GM19328 (cell line): ENCODE data around the gene TOMM40.
"Not testable (repeated sequence)": the region's sequence is repeated elsewhere in the genome, so short reads cannot be mapped to it uniquely, and the experiment has no call there.

Experiments used
- ATAC-seq: cut with Tn5 transposase; IDR thresholded peaks from one replicate; pipeline ENCODE4 v1.9.1; 2021; ENCODE audit warnings: mild to moderate bottlenecking, moderate library complexity; ENCODE audit not compliant: unreplicated experiment

The TOMM40 gene

DNA sequence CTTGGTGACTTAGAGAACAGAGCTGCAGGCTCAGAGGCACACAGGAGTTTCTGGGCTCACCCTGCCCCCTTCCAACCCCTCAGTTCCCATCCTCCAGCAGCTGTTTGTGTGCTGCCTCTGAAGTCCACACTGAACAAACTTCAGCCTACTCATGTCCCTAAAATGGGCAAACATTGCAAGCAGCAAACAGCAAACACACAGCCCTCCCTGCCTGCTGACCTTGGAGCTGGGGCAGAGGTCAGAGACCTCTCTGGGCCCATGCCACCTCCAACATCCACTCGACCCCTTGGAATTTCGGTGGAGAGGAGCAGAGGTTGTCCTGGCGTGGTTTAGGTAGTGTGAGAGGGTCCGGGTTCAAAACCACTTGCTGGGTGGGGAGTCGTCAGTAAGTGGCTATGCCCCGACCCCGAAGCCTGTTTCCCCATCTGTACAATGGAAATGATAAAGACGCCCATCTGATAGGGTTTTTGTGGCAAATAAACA lies 33.2 kb downstream of the TOMM40 start:
- ATAC-seq, result no peak

DNA sequence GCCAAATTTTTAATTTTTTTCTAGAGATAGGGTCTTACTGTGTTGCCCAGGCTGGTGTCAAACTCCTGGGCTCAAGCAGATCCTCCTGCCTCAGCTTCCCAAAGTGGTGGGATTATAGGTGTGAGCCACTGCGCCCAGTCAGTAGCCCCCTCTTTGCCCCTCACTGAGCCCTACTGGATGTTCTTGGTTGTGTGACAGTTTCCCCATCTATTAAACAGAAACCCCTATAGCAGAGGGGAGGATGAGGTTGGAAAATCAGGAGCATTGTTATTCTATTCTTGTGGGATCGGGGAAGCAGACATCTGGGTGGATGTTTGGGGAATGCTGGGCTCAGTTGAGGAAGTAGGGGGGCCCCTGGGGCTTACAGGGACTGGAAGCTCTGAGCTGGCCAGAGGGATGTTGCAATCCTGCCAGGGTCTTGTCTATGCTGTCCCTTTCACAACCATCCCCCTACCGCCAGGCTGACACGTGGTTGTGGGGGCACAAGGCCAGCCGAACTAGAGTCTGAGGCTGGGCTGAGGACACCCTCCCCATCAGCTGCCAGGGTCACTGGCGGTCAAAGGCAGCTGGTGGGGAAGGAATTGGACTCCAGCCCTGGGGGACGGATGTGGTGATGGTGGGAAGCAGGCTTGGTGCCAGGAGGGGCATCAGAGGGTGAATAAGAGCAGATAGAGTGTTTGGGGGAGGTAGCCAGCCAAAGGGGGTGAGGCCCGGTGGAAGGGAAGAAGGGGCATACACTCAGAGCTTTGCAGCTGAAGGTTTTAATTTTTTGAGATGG lies 34.2 kb downstream of the TOMM40 start:
- no peak for ATAC-seq

DNA sequence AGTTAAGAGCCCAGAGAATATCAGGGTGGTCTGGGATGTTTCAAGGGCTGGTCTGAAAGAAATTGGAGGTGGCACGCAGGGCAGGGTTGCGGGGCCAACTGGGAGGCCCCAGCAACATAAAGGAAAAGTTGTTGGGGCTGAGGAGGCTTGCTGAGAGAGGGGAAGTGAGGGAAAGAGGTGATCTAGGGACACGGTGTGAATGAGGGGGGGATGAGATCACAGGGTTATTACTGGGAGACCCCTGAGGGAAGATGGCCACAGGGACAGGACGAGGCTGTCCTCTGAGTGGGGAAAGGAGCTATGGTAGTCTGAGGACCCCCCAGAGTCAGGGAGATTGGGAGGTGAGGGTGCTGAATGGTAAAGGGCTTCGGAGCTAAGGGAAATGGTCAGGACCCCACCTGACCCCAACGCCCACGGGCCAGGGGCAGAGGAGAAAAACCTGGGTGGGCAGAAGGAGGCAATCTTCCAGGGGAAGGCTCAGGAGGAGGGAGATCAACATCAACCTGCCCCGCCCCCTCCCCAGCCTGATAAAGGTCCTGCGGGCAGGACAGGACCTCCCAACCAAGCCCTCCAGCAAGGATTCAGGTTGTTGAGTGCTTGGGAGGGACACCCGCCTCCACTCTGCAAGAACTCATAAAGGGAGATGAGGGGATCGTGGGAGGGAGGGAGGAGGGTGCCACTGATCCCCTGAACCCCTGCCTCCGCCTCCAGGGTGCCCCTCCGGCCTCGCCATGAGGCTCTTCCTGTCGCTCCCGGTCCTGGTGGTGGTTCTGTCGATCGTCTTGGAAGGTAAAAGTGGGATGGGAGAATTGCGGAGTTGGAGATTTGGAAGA lies 35.4 kb downstream of the TOMM40 start:
- not testable (repeated sequence) for ATAC-seq

DNA sequence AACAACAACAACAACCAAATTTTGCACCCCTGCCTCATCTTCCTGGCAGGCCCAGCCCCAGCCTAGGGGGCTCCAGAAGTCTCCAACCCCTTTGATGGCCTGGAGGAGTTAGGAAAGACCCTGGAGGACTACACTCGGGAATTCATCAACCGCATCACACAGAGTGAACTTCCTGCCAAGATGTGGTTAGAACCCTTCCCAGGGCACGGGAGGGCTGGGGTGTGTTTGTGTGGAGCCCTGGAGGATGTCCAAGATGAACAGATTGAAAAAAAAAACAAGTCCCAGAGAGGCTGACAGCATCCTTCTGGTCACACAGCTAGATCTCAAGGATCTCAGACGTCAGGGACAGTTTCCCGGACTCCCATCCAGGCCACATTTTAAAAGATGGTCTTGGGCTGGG lies 36.7 kb downstream of the TOMM40 start:
- ATAC-seq, result no peak

DNA sequence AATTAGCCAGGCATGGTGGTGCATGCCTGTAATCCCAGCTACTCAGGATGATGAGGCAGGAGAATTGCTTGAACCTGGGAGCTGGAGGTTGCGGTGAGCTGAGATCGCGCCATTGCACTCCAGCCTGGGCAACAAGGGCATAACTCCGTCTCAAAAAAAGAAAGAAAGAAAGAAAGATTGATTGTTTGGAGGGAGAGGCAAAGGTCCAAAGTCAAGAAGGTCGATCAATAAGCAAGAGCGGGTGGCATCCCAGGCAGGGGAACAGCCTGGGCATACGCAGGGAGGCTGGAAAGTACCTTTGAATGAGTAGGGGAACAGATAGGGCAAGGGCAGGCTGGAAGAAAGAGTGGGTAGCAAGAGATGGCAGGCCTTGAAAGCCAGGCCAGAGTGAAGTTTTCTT lies 39.0 kb downstream of the TOMM40 start:
- no peak for ATAC-seq

DNA sequence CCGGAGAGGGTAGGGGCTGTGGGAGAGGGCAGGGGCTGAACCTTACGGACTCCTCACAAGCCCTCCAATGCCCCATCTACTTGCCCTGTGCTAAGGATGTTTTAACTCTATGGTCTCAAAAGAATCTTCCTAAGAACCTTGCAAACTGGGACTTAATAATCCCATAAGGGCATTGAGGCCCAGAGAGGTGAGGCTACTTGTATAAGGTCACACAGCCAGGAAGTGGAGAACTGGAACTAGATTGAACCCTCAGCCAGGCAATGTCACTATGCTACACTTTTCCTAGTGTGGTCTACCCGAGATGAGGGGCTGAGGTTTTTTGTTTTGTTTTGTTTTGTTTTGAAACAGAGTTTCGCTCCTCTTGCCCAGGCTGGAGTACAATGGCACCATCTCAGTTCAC lies 40.5 kb downstream of the TOMM40 start:
- no peak for ATAC-seq

DNA sequence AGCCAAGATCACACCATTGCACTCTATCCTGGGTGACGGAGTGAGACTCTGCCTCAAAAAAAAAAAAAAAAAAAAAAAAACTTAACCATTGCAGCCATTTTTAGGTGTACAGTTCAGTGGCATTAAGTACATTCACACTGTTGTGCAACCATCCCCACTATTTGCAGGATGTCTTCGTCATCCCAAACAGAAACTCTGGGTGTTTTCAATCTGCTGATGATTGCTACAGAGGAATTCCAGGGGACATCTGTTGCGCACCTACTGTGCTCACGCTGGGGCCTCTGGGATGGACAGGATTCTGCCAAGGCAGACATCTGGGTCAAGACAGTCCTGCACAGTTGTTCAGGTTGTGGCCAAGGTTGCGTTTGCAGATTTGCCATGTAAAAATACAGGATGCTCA lies 48.6 kb downstream of the TOMM40 start:
- ATAC-seq, result no peak

DNA sequence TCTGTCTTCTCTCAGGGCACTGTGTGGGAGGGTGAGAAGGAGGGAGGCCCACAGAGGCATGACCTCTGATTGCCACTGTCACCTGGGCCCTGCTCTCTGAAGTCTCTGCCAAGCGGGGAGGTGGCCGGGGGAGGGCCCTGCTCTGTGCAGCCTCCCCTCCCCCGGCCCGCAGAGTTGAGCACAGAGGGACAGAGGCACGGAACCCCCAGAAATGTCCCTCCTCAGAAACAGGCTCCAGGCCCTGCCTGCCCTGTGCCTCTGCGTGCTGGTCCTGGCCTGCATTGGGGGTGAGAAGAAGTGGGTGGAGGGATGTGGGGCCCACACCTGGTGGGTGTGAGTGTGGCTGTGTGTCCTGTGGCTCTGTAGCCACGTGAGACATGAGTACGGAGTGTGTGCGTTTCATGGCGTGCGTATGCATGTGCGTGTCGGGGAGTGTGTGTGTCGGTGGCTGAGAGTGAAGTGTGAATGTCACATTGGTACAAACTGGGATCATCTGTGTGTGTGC lies 51.1 kb downstream of the TOMM40 start, which contains the start of gene APOC4:
TSS of gene APOC4 (plus strand) at position 171 of the 505 bp plus-strand sequence. CDS start at position 212, 41 bp downstream.
- ATAC-seq, result no peak

DNA sequence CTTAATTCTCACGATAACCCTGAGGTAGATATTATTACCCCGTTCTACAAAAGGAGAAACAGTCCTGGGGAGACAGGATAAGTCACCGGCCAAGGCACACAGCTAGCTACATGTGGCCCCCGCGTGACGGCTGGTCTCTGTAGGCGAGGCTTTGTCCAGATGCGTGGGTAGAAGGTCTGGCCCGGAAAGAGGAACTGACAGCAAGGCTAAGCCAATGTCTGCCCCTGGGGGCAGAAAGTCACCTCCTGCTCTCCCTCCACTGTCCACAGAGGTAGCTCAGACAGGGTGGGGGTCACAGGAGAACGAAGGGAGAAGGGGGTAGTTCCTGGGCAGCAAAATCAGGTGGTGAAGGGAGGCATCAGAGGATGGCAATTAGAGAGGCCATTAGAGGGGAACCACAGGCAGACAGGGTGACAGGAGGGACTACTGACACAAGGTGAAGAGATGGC lies 52.8 kb downstream of the TOMM40 start:
- no peak for ATAC-seq

DNA sequence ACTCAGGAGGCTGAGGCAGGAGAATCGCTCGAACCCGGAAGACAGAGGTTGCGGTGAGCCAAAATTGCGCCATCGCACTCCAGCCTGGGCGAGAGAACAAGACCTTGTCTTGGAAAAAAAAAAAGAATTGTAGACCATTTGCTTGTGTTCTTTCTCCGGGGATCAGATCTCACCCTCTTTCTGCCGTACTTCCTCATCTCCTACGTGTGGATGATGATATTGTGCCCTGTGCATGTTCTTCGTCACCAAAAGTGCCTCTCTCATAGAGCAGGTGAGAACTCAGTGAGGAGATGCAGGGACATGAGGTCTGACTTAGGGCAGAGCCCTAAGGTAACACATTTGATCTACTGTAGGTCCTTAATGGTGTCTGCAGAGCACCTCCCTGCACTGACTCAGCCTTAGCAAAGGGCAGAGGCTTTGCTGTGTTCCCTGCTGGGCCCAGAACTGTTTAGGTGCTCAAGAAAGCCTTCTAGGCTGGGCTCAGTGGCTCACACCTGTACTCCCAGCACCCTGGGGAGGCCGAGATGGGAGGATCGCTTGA lies 56.1 kb downstream of the TOMM40 start:
- ATAC-seq, result no peak

DNA sequence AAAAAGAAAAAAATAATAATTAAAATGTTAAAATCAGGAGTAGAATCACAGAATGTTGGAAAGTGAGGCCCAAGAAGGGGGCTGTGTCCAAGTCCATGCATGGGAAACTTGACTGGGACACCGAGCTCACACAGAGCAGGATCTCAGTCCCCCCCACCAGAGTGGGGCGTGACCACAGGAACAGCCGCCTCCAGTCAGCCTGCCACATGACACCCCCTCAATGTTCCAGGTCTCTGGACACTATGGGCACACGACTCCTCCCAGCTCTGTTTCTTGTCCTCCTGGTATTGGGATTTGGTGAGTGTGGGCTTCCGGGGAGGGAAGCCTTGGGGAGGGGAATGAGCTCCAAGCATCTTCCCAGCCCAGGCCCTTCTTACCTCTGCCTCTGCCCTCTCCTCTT lies 57.2 kb downstream of the TOMM40 start:
- no peak for ATAC-seq

DNA sequence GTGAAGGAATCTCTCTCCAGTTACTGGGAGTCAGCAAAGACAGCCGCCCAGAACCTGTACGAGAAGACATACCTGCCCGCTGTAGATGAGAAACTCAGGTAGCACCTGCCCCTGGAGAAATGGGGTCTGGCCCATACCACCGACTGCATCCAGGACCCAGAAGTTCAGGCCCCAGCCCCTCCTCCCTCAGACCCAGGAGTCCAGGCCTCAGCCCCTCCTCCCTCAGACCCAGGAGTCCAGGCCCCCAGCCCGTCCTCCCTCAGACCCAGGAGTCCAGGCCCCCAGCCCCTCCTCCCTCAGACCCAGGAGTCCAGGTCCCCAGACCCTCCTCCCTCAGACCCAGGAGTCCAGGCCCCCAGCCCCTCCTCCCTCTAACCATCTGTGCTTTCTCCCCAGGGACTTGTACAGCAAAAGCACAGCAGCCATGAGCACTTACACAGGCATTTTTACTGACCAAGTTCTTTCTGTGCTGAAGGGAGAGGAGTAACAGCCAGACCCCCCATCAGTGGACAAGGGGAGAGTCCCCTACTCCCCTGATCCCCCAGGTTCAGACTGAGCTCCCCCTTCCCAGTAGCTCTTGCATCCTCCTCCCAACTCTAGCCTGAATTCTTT lies 57.8 kb downstream of the TOMM40 start:
- no peak for ATAC-seq

DNA sequence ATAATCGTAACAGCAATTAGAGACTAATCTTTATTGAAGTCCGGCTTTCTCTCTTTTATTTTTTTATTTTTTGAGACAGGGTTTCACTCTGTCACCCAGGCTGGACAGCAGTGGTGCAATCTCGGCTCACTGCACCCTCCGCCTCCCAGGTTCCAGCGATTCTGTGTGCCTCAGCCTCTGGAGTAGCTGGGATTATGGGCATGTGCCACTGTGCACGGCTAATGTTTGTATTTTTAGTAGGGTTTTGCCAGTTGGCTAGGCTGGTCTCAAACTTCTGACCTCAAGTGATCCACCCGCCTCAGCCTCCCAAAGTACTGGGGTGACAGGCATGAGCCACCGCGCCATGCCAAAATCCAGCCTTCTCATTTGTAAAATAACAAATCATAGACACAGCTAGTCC lies 58.5 kb downstream of the TOMM40 start:
- no peak for ATAC-seq

DNA sequence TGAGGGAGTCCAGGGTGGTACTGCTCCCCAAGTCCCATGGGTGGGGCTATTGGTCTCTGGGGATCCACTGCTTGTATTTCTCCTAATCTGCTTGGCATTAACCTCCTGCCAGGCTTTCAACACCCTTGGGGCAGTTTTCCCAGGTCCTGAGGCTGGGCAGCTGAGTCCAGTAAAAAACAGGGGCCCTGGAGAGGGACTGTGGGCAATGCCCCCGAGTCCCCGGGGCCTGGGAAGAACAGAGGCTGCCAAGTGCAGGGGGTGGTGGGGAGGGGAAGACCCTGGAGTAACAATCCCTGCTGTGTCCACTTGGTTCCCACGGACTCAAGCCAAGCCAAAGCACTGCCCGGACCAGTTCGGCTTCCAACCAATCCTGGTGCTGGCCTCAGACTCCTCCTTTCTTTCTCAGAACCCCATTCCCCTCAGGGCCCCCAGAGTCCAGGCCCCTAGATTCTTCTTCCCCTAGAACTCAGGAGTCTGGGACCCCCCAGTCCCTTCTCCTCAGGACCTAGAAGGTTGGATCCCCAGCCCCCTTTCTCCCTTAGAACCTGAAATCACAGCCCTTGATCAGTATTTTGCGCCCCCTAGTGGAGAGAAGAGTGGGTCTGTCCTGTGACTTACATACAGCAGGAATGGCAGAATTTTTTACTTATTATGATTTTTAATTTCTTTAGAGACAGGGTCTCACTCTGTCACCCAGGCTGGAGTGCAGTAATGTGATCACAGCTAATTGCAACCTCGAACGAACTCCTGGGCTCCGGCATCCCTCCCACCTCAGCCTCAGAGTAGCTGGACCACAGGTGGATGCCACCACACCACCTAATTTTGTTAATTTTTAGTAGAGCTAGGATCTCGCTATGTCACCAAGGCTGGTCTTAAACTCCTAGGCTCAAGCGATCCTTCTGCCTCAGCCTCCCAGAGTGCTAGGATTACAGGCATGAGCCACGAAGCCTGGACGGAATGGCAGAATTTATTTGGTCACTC lies 60.4 kb downstream of the TOMM40 start:
- no peak for ATAC-seq
